Erythroblast (primary cell): ENCODE results near the gene TNFSF8.

ENCODE experiments used
- GATA1 ChIP-seq: IDR thresholded peaks from 2 replicates; pipeline ENCODE4 v1.6.1; 2011; ENCODE audit warnings: low read depth, mild to moderate bottlenecking, control low read depth, low read length, moderate library complexity
- POLR2A ChIP-seq: IDR thresholded peaks from 2 replicates; pipeline ENCODE4 v1.6.1; 2011; ENCODE audit warnings: mild to moderate bottlenecking, low read length

DNA sequence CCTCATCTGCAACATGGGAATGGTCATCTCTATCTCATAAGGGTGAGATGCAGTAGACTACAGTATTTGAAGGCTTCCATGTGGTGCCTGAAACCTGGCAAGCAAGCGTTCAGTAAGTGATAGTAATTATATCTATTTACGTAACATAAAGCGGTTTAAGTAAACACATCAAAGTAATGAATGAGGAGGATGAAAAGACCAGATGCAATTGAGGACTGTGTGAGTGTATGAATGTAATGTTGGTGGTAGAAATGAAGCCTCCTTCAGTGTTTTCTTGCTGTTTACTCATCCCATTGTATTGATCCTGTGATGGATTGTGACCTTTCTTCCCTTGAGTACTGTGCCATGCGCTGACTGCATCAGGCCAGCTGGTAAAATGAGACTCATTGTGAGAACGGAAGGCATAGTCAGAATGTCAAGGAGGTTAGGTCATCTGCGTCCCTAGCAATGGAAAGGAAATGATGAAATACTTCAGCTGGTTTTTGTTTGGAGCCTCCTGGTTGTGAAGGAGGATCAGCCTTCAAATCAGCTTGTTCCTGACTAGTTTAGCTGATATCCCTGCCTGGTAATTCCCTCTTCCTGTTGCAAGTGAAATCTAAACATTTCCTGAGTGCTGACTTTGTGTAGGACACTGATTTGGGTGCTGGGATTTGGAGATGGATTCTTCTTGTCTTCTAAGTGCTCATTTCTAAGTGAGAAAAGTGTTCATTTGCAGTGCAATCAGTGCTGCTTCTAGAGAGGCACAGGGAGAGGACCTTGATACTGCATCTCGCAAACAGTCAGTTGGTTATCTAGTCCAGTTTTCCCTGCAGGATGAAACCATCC lies 35.6 kb downstream of the TNFSF8 start:
- TF ChIP-seq POLR2A (no peak), GATA1 (no peak)
